ENCODE measurements around the gene ARHGEF26.

- TF ChIP-seq CTCF (optimal IDR thresholded peaks at IDR 0.05 in 1 of 3, IDR thresholded peaks at IDR 0.05 in 1 of 3, conservative IDR thresholded peaks at IDR 0.05 in 1 of 3; ENCODE audit: extremely low read depth in 1 of 3, insufficient read depth in 2 of 3, low read length in 3 of 3) (no peak), EZH2 (IDR thresholded peaks at IDR 0.05; ENCODE audit: low read length) (no peak)
Measured at GRCh38 chr3:154105218-154105975, 15.8 kb upstream of the ARHGEF26 start.

Measured in keratinocyte (primary cell).